NK-92 (cell line): ENCODE measurements around the gene CIT.

Source experiments
- DNase-seq: peaks from one replicate; lab custom pipeline; 2025; ENCODE audit not compliant: unreplicated experiment; lab: John Stamatoyannopoulos, UW

Gene CIT

DNA sequence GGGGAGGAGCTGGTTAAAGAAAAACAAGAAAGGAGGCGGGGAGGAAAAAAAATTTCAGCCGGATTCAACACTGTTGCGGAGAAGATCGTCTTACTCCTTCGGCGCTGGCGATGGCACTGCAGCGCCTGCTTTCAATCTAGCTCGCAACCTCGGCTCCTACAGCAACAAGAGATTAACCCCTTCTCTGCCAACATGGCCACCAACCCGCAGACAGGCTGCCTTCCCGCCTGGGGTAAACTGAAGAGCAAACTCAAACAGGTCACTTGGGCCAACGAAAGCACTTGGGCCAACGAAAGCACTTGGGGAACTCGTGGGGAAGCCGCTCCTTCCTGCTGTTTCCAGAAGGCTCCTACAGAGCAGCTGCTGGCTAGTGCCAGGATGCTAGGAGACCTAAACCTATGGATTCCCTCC, 73.7 kb downstream of the CIT start:
- DNase-seq: no peak

DNA sequence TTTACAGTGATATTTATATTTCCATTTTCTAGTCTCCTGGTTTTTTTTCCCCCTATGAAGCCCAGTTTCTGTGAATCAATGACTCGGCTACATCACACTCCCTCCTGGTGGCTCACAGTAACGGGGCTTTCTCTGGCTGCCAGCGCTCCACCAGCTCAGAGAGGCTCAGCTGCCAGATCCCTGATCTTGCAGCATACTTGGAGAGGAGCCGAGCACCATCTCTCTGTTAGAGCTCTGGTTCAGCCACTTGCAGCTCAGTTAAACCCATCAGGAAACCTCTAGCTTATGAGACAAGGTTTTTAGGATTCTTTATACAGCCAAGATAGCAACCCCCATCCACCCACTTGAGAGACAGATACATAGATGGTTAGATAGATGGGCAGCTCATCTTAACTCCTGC, 74.6 kb downstream of the CIT start:
- DNase-seq: no peak

DNA sequence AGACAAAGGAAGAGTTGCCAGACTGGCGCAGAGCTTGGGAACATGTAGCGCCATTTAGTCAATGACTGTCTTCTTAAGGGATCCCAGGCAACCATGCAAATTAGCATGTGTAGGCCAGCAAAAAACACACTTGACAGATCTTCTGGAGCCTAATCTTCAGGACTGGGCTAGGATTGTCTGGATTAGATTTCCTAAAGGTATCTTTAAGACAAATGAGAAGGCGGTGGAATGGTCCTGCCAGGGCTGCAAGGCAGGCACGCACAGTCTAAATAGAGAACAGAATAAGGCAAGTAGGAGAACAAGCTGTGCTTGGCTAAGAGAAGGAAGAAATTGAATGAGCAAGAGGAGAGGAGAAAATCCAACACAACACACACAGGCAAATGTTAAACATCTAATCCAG, 80.0 kb downstream of the CIT start:
- no peak for DNase-seq

DNA sequence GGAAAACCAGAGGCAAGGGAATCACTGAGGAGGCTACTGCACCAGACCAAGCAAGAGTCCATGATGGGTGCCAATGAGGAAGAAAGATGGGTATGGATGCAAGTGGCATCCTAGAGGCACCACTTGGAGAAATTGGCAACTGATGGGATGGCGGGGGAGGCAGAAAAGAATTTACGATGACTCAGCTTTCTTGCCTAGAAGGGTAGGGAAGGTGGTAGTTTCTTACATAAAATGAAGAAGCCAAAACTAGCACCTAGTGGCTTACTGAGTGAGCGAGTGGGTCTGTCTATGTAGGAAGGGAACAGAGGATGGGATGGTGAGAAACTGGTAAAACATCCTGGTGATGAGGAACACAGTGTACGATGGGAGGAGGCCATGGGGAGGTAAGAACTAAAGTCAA, 80.8 kb downstream of the CIT start:
- DNase-seq: no peak

DNA sequence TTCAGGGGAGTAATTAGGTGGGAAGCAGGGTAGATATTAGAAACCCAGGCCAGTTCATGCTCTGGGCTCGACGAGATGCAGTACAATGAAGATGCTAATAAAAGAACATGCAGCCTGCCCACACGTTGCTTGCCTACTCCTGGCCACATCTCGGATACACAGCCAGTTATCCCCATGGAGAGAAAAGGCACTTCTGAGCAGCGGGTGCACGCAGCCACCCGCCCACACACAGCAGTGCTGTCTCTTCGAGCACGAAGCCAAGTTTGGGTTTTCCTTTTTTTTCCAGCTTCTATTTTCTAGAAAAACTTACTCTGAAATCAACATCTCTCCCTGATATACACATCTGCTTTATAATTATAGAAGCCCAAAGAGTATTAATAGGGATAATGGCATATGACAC, 85.7 kb downstream of the CIT start:
- DNase-seq: no peak

DNA sequence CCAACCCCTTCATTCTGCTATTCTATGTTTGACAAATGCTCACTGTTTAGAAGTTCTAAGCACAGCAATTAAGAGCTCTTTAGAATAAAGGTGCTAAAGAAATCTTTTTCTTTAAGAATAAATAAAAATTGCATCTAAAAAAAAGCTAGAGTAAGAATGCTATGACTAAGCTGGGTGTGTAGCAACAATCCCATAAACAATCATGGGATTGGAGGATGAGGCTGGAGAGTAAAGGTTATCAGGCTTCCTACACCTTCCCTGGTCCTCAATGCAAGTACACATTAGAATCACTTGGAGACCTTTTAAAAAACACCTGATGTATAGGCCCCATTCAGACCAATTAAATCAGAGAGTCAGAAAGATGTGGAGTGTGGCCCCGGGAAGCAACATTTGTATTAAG, 88.3 kb downstream of the CIT start:
- DNase-seq: no peak

DNA sequence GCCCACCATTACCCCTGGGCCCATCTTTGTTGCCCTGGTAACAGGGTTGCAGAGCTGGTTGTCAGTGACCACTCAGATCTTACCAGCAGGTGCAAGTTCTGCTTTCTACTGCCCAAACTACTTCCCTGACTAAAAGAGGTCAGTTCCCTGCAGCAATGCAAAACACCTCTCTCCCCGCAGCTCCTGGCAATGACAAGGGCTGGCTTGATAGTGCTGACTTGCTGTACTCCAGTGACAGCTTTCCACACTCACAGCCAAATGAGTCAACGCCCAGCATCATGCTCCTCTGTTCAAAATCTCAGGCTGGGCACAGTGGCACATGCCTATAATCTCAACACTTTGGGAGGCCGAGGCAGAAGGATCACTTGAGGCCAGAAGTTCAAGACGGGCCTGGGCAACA, 90.6 kb downstream of the CIT start:
- no peak for DNase-seq

DNA sequence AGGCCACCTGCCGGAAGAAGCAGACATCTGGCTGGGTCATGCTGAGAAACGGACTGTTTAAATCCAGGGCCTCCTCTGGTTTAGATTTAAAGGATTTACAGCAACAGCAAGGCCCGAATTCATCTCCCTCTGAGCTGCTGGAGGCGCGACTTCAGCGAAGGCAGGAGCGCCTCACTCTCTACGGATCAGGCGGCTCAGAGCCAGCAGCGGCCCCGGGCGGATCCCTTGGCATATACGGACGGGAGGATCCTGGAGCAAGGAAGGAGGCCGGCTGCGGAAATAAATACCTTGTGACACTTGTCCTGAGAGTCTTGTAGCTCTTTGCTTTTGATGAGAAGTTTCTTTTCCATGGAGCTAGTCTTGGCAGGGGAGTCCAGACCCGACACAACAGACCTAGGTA, 92.4 kb downstream of the CIT start:
- no peak for DNase-seq

DNA sequence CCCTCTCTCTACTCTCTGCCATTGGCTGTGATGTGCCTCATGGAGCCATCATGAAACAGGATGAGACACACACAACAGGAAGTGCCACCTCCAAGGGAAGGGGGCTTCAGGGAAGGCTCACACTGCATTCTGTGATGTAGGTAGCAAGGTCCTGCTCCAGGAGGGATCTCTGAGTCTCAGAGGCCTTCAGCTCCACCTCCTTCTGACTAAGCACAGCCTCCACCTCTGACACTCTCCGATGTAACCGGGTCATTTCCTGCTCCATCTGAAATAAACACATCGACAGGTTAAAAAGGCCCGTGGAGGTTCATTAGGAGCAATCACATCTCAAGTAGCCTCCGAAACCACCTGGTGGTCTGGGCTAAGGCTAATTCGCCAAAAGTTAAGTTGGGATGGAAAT, 93.3 kb downstream of the CIT start:
- no peak for DNase-seq

DNA sequence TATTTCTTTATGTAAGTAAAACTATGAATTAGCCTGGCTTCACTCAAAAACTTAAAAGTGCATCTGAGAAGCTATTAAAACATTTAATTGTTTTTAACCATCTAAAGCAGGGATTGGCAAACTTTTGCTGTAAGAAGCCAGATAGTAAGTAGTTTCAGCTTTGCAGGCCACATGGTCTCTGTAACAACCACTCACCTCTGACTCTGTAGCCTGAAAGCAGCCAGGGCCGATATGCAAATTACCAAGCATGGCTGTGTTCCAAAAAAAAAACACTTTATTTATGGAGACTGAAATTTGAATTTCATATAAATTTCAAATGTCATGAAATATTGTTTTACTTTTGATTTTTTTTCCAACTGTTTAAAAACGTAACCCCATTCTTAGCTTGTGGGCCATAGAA, 95.3 kb downstream of the CIT start:
- DNase-seq: no peak

DNA sequence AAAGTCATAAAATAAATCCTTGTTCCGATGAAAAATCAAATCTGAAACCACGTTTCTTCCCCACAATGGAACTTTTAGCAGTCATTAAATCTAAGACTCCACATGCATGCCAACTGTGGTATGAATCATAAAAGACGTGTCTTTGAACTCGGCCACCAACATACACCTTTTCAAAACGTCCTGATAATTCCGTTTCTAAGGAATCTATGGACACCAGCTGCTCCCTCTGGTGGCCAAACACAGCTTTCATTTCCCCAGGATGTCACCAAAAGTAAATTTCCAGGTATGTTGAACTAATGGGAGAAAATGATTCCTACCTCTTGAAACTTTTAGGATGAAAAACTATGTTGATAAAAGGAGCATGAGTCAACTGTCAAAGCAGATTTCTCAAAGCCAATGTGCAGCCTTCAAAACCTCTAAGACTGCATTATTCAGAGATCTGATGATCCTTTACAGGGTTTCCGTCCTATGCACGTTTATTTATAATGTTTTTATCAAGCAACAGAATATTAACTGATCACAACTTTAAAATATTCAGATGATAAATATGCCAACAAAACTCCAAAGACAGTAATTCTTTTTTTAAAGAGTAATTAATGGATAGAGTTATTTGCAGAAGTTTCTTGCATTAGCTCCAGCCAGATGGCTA, 96.2 kb downstream of the CIT start:
- no peak for DNase-seq

DNA sequence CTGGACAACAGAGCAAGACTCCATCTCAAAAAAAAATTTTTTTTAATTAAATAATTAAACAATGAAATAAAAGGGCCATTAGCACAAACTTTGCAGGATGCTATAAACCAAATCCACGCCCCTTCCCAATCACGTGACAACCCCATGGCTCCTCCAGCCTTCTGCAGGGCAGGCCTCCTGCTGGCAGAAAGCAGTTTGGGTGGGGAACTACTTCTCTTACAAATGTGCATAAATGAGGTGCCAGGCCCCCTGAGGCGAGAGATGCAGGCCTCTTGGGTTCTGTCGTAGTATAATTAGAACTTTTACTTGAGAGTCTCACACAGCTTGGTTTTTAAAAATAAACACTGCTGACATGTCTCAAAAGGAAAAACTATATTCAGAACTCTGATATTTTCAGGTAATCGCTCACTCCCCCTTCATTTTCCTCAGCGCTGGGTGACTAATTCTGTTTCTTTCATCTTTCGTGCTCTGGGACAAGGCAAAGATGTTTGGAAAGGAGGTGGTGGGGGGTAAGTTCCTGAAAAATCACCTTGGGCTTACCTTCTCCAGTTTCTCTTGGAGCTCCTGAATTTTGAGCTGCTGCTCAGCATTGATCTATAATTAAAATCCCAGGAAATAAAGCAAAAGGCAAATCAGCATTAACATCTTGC, 101.7 kb downstream of the CIT start:
- no peak for DNase-seq

DNA sequence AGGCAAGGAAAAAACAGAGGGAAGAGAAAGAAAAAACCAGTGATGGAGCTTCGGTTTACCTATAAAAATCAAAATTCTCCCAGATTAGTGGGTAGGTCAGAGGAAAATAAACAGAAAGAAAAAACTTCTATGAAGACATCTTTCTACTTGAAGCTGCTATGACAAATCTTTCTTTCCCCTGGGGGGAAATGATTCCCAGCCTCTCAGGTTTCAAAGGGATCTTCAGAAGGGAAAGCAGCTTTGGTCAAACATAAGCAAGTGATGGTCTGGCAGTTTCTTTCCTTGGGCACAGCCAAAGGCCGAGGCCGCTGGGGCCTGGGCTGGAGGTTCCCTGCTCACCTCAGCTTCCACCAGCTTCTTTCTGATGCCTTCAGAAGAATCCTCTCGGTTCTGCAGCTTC, 104.7 kb downstream of the CIT start:
- no peak for DNase-seq

DNA sequence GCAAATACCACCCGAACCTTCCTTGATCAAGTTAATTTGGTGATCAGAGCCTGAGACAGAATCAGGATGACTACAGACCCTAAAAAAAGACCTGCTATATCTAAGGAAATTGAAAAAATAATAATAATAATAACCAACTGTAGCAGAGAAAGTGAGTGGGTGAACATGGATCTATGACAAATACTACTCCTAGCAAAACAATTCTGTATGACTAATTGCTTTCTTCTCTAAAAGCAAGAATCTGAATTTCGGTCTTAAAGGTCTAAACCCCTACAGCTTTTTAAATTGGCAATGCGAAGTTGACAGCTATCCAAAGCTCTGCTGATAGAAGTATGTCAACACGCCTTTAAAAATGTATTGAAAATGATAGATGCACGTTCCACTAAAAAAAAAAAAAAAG, 107.0 kb downstream of the CIT start:
- no peak for DNase-seq

DNA sequence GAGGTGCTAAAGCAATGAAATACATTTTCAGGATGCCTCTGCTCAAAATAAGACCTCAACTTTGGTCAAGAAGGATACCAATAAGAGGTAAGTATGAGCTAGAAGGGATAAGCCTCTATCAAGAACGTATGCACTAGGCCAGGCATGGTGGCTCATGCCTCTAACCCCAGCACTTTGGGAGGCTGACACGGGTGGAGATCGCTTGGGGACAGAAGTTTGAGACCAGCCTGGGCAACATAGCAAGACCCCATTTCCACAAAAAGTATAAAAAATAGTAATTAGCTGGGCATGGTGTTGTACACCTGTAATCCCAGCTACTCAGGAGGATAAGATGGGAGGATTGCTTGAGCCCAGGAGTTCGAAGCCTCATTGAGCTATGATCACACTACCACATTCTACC, 114.5 kb downstream of the CIT start:
- no peak for DNase-seq

DNA sequence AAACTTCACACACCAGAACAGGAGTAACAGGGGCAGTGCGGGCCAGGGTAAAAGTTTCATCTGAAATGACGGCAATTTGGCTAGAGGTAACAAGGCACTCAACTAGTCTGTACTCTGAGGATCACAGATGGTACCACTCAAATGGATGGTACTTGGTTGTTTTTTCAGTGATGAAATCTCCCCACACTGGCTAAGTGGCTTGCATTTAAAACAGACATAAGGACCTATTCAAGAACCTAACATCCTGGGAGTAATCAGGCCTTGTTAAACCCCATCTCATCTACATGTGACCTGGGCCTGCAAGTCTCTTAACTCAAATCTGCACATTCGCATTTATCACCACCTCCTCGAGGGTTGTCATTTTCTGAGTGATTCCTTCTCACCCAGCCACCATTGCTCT, 118.4 kb downstream of the CIT start:
- DNase-seq: no peak

DNA sequence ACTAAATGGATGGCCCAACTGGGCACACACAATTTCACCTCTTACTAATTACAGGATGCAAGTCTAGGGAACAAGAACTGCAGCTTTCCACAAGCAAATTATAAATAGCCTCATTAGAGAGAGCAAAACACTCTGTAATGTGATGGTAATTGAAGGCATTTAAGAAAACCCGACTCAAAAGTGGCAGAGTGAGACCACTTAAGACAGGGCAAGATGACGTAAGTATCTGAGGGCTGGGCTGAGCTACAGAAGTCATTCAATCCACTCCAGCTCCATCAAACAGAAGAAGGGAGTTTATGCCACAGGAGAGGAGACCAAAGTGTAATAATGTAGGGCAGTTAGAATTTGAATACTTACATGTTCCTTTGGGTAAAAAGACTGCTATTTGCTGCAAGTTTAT, 118.9 kb downstream of the CIT start:
- DNase-seq: no peak

DNA sequence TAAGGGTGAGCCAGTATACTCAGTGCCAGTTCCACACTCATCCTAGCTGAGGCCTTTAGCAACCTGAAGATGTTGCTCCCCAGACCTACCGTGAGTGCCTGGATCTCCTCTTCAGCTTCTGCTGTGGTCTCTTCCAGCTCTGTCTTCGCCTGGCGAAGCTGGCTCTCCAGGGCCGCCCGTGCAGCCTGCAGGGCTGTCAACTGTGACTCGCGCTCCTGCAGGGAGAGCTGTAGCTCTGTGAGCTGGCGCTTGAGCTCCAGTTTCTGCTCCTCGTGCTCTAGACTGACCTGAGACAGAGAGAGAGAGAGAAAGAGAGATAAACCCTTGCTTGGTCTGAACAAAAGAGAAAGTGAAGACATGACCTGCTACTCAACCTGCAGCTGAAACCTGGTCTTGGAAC, 125.2 kb downstream of the CIT start:
- no peak for DNase-seq

DNA sequence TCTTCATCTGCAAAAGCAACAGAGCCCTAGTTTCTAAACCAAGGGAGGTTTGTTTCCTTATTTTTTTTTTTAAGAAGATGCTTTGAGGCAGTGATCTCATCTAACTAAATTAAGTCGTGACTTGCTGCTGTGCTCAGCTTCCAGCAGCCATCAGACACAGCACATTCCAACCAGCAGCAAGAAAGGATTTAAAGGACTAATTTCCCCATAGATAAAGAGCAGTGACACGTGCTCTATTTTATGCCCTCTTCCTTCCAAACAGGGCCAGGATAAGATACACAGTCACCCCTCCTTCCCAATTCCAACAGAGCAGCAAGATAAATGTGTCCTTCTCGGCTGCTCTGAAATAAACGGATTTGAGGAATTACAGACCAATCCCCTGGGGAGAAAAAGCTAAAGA, 127.5 kb downstream of the CIT start:
- no peak for DNase-seq

DNA sequence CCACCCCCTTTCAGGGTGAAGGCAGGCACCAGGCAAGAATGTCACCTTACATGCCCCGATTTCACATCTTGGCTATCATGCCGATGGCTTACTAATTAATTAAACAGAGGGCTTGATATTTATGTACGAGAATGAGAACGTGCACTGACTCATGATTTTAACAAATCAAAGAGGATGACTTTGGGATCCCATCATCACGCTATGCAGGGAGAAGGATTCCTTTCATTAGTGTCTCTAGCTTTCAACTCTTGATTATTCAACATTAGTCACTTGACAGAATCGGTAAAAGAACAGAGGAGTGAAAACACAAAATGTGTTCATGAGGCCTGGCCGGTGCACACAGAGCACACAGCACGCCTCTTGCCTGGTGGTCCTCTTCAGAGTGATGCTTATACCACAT, 128.6 kb downstream of the CIT start:
- DNase-seq: no peak

DNA sequence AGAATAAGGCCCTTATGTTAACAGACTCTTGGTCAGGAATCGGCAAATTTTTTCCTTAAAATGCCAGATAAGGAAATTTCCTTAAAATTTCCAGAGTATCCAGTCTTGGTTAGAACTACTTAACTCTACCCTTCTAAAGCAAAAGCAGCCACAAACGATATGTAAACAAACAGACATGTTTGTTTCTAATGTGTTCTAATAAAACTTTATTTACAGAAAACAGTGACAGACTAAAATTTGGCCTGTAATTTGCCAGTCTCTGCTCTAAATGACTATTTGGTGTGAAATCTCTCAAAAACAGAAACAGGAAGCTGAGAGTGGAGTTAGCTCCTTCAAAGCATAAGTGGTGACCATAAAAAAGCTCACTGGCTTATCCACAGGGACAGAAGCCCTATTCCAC, 131.0 kb downstream of the CIT start:
- no peak for DNase-seq

DNA sequence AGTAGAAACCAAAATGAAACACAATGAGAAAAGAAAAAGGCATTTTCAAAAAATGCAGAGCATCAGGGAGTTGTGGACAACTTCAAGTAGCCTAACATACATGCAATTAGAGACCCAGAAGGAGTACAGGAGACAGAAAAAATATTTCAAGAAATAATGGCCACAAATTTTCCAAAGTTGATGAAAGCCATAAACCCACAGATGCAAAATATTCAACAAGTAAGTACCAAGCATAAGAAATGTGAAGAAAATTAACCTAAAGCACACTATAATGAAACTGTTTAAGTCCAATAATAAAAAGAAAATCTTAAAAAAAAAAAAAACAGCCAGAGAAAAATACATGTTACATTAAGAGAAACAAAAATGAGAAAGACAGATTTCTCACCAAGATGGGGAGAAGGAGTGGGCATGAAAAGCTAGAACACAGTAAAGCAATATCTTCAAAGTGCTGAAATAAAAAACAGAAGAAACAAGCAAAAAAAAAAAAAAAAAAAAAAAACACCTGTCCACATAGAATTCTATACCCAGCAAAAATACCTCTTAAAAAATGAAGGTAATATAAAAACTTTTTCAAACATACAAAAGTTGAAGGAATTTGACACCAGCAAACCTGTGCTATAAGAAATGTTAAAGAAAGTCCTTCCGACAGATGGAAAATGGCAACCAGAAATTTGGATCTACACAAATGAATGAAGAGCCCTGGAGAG, 132.1 kb downstream of the CIT start:
- DNase-seq: no peak

DNA sequence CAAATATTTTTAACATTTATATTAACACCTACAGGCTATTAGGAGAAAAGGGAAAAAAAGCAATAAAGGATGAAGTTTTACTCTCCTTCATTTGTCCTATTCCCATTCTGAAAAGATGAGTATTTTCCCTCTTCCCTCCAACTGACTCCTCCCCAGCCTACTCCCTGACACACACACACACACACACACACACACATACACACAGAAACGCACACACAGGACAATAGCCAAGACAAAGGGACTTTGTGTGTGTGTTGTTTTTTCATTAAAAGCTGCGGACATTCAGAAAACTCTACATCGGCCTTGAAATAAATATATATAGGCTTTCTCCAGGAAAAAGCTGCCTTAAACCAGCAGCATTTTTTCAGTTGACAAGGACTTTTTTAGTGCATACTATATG, 134.4 kb downstream of the CIT start:
- no peak for DNase-seq
